HG03457 (cell line): Measurements from ENCODE around the gene HADHA.

Experiments
- ATAC-seq: cut with Tn5 transposase; IDR thresholded peaks from one replicate; pipeline ENCODE4 v1.9.1; 2021; ENCODE audit warnings: moderate number of reproducible peaks; ENCODE audit not compliant: unreplicated experiment

Gene HADHA

DNA sequence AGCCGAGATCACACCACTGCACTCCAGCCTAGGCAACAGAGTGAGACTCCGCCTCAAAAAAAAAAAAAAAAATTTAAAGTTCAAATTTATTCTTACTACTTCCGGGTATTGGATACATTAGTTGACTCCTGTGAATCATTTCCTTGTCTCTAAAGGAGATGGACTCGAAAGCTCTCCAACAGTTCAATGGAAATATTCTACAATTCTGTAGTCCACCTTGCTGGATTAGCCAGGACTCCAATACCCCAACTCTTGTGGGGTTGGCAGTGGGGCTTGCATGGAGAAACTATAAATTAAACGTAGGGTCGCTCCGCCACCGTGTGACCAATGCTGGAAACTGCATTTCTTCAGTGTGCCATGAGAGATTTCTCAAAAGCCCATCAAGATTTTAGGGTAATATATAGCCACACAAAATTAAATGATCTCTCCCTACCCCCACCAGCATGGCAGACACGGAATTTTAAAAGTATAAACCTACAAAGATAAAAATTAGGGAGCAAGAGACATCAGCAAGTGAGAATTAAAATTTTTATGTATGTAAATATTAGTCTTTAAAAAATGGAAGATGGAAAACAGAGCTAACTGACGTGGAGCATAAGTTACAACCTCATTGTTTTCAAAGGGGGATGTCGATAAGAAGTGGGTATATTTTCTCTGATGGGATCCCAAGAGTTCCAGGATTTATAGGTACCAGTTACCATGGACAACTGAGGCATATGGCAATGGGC lies 99.3 kb downstream of the HADHA start:
- ATAC-seq: no peak

DNA sequence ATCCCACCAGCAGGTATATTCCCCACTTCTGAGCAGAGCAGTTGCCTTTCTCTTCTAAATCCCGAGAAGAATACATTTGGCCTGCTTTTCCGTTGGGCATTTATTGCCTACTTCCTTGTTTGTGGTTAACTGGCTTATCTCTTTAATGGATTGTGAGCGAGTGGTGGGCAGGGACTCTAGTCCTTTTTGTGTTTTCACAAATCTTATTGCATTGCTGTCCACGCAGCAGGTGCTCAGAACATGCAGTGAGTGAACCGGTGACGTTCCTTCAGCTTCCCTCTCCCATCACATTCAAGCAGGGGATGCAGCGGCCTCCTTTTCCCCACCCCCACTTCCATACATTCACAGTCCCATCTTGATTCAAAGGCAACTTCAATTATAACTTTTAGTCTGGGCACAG lies 100.4 kb downstream of the HADHA start:
- no peak for ATAC-seq

DNA sequence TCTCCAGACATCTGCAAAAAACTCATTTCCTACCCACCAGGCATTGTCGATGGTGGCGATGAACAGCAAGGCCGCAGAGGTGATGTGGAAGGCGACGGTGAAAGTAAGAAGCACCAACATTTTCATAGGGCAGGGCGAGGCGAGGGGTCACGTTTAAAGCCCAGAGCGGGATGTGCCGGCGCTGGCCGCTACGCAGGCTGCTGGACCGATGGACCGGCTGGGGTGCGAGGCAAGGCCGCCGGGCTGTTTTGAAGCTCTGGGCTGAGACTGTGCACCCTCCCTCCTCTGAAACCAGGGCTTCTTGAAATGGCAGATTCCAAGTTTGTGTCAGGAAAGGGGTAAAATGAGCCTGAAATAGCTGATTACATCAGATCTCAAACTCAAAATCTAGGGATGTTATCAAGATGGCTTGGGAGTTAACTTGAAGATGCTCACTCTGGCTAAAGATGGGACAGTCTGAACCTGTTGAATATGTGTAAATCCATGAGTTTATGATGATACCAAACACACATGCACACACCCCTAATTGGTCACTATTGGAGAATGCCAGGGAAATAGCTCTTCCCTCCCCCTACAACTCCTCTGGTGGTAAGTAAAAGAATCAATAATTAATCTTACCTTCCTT lies 103.2 kb downstream of the HADHA start:
- ATAC-seq: no peak
